ENCODE measurements around the gene ZNF287. TPM values are rescaled to one million over a fixed set of nuclear protein-coding genes. Genes with fewer than 3 reads are reported as not detected.

ZNF287 gene
- total and polyA plus RNA-seq, 9 donors: 2.8 to 11.4 (median 6.8) TPM

DNA sequence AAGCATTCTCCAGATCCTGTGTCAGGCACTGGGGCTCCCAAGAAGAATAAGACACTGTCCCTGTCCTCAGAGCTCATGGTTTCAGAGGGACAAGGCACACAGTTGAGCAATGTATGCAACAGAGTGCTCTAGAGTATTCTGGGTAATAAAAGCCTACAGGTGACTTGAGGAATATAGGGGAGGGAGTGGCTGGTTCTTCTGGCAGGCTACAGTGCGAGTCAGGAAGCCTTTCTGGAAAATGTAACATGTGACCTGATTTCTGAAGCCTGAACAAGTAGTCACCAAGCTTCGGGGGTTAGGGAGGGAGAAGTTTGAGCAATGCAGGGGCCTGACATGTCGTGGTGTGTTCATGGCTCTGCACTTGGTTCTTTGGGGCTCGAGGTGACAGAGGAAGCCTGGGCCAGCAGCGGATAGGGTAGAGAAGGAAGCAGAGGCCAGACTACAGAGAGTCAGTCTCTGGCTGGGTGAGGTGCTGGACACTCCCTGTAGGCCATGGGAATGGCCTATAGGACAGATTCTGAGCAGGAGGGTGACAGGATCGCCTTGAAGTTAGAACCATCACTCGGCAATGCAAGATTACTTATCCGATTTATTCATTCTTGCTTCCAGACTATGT lies 61.0 kb downstream of the ZNF287 start:
- no peaks in the 10 kb centered on the region for H3K9me3 ChIP-seq
- TF ChIP-seq POLR2A (IDR thresholded peaks at IDR 0.05) (no peak), EP300 (IDR thresholded peaks at IDR 0.05) (no peak)
- TF ChIP-seq, protein P1, sequence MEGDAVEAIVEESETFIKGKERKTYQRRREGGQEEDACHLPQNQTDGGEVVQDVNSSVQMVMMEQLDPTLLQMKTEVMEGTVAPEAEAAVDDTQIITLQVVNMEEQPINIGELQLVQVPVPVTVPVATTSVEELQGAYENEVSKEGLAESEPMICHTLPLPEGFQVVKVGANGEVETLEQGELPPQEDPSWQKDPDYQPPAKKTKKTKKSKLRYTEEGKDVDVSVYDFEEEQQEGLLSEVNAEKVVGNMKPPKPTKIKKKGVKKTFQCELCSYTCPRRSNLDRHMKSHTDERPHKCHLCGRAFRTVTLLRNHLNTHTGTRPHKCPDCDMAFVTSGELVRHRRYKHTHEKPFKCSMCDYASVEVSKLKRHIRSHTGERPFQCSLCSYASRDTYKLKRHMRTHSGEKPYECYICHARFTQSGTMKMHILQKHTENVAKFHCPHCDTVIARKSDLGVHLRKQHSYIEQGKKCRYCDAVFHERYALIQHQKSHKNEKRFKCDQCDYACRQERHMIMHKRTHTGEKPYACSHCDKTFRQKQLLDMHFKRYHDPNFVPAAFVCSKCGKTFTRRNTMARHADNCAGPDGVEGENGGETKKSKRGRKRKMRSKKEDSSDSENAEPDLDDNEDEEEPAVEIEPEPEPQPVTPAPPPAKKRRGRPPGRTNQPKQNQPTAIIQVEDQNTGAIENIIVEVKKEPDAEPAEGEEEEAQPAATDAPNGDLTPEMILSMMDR (IDR thresholded peaks at IDR 0.05): no peak
- 79 to 85% (median 80%) methylated on average over 8 of the region's 8 CpGs for WGBS, 3 donors
- intact Hi-C loops (cut with DNase I): no loop called here
- no peaks in the 10 kb centered on the region for H3K36me3 ChIP-seq
- H3K27me3 ChIP-seq: no peaks in the 10 kb centered on the region
- H3K4me3 ChIP-seq: no peak overlapping the region
- no peak overlapping the region for H3K27ac ChIP-seq
- DNase-seq: no peak
- H3K4me1 ChIP-seq (ENCODE audit: insufficient read depth): peaks cover 2% of the 10 kb centered on the region

DNA sequence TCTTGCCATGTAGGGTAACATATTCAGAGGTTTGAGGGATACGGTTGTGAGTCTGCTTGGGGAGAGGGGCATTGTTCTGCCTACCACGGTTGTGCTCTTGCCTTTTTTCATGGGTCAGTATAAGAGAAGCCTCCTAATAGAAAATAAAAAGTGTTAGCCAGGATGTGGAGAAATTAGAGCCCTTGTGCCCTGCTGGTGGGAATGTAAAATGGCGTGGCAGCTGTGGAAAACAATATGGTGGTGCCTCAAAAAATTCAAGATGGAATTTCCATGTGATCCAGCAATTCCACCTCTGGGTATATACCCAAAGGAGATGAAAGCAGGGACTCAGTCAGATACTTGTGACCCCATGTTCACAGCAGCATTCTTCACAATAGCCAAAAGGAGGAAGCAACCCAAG lies 62.8 kb downstream of the ZNF287 start:
- no peaks in the 10 kb centered on the region for H3K27me3 ChIP-seq
- H3K36me3 ChIP-seq: no peaks in the 10 kb centered on the region
- DNase-seq: no peak
- no peaks in the 10 kb centered on the region for H3K9me3 ChIP-seq
- WGBS, 3 donors: 88 to 97% (median 90%) methylated on average over 3 of the region's 3 CpGs
- no peak overlapping the region for H3K4me3 ChIP-seq
- TF ChIP-seq, protein P1 (IDR thresholded peaks at IDR 0.05): no peak
- TF ChIP-seq POLR2A (IDR thresholded peaks at IDR 0.05) (no peak), EP300 (IDR thresholded peaks at IDR 0.05) (no peak)
- H3K4me1 ChIP-seq (ENCODE audit: insufficient read depth): peaks cover 2% of the 10 kb centered on the region
- intact Hi-C loops (cut with DNase I): no loop called here
- H3K27ac ChIP-seq: no peak overlapping the region

DNA sequence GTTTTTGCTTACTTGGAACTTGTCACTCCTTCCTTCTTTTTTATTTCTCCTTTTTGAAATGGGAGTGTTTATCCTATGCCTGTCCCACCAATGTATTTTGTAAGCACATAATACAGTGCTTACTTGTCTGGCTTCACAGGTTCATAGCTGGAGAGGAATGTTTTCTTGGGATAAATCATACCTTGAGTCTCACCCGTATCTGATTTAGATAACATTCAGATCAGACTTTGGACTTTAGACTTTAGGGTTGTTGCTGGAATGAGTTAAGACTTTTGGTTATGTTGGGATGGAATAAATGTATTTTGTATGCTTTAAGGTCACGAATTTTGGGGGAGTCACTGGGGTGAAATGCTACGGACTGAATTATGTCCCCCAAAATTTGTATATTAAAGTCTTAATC lies 64.0 kb downstream of the ZNF287 start:
- Histone ChIP-seq H3K4me1 (ENCODE audit: insufficient read depth) (peaks cover 2% of the 10 kb centered on the region), H3K9me3 (no peaks in the 10 kb centered on the region), H3K4me3 (no peak overlapping the region), H3K27ac (no peak overlapping the region), H3K36me3 (no peaks in the 10 kb centered on the region), H3K27me3 (no peaks in the 10 kb centered on the region)
- 80 to 96% (median 89%) methylated on average over 3 of the region's 3 CpGs for WGBS, 3 donors
- no peak for DNase-seq
- intact Hi-C loops (cut with DNase I): no loop called here
- no peak for TF ChIP-seq POLR2A (IDR thresholded peaks at IDR 0.05)
- no peak for TF ChIP-seq EP300 (IDR thresholded peaks at IDR 0.05)
- TF ChIP-seq, protein P1 (IDR thresholded peaks at IDR 0.05): no peak

Other genes starting within 250 kb of the ZNF287 start
- 10 to 100 TPM; 18.8 to 38.9 (median 34.0) TPM for gene CENPV, start 215.7 kb downstream of the ZNF287 start, total RNA-seq
- gene CENPV, start 215.7 kb downstream of the ZNF287 start, polyA plus RNA-seq: 10 to 100 TPM; 20.0 to 22.3 TPM
- gene UBB, start 188.1 kb downstream of the ZNF287 start, total RNA-seq: 100 to 1,000 TPM; 445 to 993 (median 806) TPM
- 1,000 to 10,000 TPM in 1 of 2 donors, 100 to 1,000 TPM in 1; 775 to 1,551 TPM for gene UBB, start 188.1 kb downstream of the ZNF287 start, polyA plus RNA-seq
- gene TRPV2, start 153.6 kb downstream of the ZNF287 start, total RNA-seq: 10 to 100 TPM in 5 of 7 donors, 1 to 10 TPM in 2; 8.7 to 40.4 (median 13.0) TPM
- 10 to 100 TPM; 11.5 to 13.1 TPM for gene TRPV2, start 153.6 kb downstream of the ZNF287 start, polyA plus RNA-seq
- 1 to 10 TPM; 1.0 to 8.1 (median 4.1) TPM for gene LRRC75A, start 77.0 kb downstream of the ZNF287 start, total RNA-seq
- 10 to 100 TPM in 1 of 2 donors, 1 to 10 TPM in 1; 2.2 to 12.5 TPM for gene LRRC75A, start 77.0 kb downstream of the ZNF287 start, polyA plus RNA-seq
- 10 to 100 TPM in 1 of 7 donors, 1 to 10 TPM in 6; 1.8 to 10.1 (median 7.9) TPM for gene ZNF624, start 84.6 kb upstream of the ZNF287 start, total RNA-seq
- 1 to 10 TPM; 3.7 TPM for gene ZNF624, start 84.6 kb upstream of the ZNF287 start, polyA plus RNA-seq
- 10 to 100 TPM in 1 of 7 donors, 1 to 10 TPM in 4, under 1 TPM in 2; 0.60 to 13.8 (median 1.2) TPM for gene CCDC144A, start 121.0 kb upstream of the ZNF287 start, total RNA-seq
- 1 to 10 TPM in 1 of 2 donors, under 1 TPM in 1; 0.28 to 1.8 TPM for gene CCDC144A, start 121.0 kb upstream of the ZNF287 start, polyA plus RNA-seq